Measurements from ENCODE around the gene NTN3. TPM values are rescaled to one million over a fixed set of nuclear protein-coding genes. Genes with fewer than 3 reads are reported as not detected.

The NTN3 gene
- total and polyA plus RNA-seq, 2 of the 4 experiments (the other 2 are of a cell fraction), result 0.18 to 0.38 TPM

- H3K9me3 ChIP-seq (ENCODE audit: control insufficient read depth, insufficient read depth, low read length), result no peaks in the 10 kb centered on the region
- ATAC-seq (ENCODE audit: low read depth), result no peak
- dilution Hi-C loops (cut with HindIII; ENCODE audit: low sequenced_read_pairs, unreplicated experiment) (no loop called here), intact Hi-C loops (cut with micrococcal nuclease) (no loop called here), in situ Hi-C loops (cut with MboI; ENCODE audit: low sequenced_read_pairs) (no loop called here)
- 98% methylated on average over 6 of the region's 9 CpGs; no CpG with 5 or more reads in 1 of the 2 experiments for WGBS, 2 experiments (ENCODE audit: extremely low coverage in 2 of 2, insufficient read length in 1 of 2)
- no peak overlapping the region for H3K4ac ChIP-seq (ENCODE audit: low read depth, low read length)
- H4K8ac ChIP-seq (ENCODE audit: low read depth in 2 of 2, low read length in 2 of 2), result no peak overlapping the region
- no peak for DNase-seq
- H3K36me3 ChIP-seq (ENCODE audit: control insufficient read depth, insufficient read depth, low read length), result peaks cover 40% of the 10 kb centered on the region
- no peak overlapping the region for H3K4me3 ChIP-seq (ENCODE audit: insufficient read depth, low read depth, low read length)
- ChIA-PET CTCF (no interaction called here), POLR2A (ENCODE audit: unreplicated experiment) (no interaction called here)
- no peaks in the 10 kb centered on the region; the same call in 1 of the 2 replicates for H3K9me1 ChIP-seq (ENCODE audit: insufficient read depth, low read length)
- H2BK15ac ChIP-seq (ENCODE audit: low read depth, low read length), result no peak overlapping the region
- no peak overlapping the region for H3K27ac ChIP-seq (ENCODE audit: insufficient read depth, low read length)
- 0 out of 2 replicates have a peak, but pooled peaks cover 3% of the 10 kb centered on the region for H4K20me1 ChIP-seq (ENCODE audit: insufficient read depth, low read length)
- no peak overlapping the region for H3K9ac ChIP-seq (ENCODE audit: low read depth, low read length)
- H3K4me1 ChIP-seq (ENCODE audit: control insufficient read depth, insufficient read depth, low read length), result no peaks in the 10 kb centered on the region
- H2BK20ac ChIP-seq (ENCODE audit: low read depth, low read length), result no peak overlapping the region
- H3K56ac ChIP-seq (ENCODE audit: extremely low read depth, insufficient read depth, low read length), result no peak overlapping the region
- H3K4me2 ChIP-seq (ENCODE audit: low read depth, low read length), result no peak overlapping the region
- no peaks in the 10 kb centered on the region for H3K27me3 ChIP-seq (ENCODE audit: control insufficient read depth, insufficient read depth, low read length)
- H4K91ac ChIP-seq (ENCODE audit: insufficient read depth, low read depth, low read length), result no peak overlapping the region
- BruUV-seq (replicated peaks), result no TSS peak
- no peak overlapping the region for H3K23ac ChIP-seq (ENCODE audit: low read depth, low read length)
- peaks cover 48 to 49% of the 10 kb centered on the region in 2 experiments for H3K79me1 ChIP-seq (ENCODE audit: low read depth in 1 of 2, low read length in 2 of 2)
- H3K18ac ChIP-seq (ENCODE audit: low read depth, low read length), result no peak overlapping the region
- H3K14ac ChIP-seq (replicated peaks; ENCODE audit: low read depth, low read length), result no peak overlapping the region
- H2BK5ac ChIP-seq (ENCODE audit: low read depth, low read length, poor library complexity, severe bottlenecking), result no peak overlapping the region
- H4K5ac ChIP-seq (ENCODE audit: low read depth, low read length), result no peak overlapping the region
- no peak overlapping the region for H2AK5ac ChIP-seq (ENCODE audit: low read depth, low read length)
- H2AK9ac ChIP-seq (replicated peaks; ENCODE audit: low read depth, low read length, poor library complexity), result no peak overlapping the region
- TF ChIP-seq POLR2A (IDR thresholded peaks at IDR 0.05; ENCODE audit: low read depth, low read length) (no peak), RAD21 (IDR thresholded peaks at IDR 0.05; ENCODE audit: low read length) (no peak), USF2 (IDR thresholded peaks at IDR 0.05; ENCODE audit: low read depth, low read length) (no peak), RCOR1 (IDR thresholded peaks at IDR 0.05; ENCODE audit: insufficient replicate concordance, low read length) (no peak), MAFK (IDR thresholded peaks at IDR 0.05; ENCODE audit: low read depth, low read length) (no peak), CEBPB (IDR thresholded peaks at IDR 0.05; ENCODE audit: low read depth, low read length) (no peak), FOS (IDR thresholded peaks at IDR 0.05; ENCODE audit: low read depth, low read length) (no peak), RFX5 (IDR thresholded peaks at IDR 0.05; ENCODE audit: low read depth, low read length) (no peak), MXI1 (IDR thresholded peaks at IDR 0.05; ENCODE audit: borderline replicate concordance, low read depth, low read length) (no peak), BHLHE40 (IDR thresholded peaks at IDR 0.05; ENCODE audit: low read depth, low read length) (no peak), SMC3 (IDR thresholded peaks at IDR 0.05; ENCODE audit: low read depth, low read length) (no peak), NFE2L2 (IDR thresholded peaks at IDR 0.05; ENCODE audit: low read depth, low read length) (no peak), ELK1 (IDR thresholded peaks at IDR 0.05; ENCODE audit: borderline replicate concordance, low read depth, low read length) (no peak), CHD1 (IDR thresholded peaks at IDR 0.05; ENCODE audit: low read depth, low read length) (no peak), MAZ (IDR thresholded peaks at IDR 0.05; ENCODE audit: borderline replicate concordance, low read depth, low read length) (no peak), CTCF (conservative IDR thresholded peaks at IDR 0.05; ENCODE audit: low read depth, low read length) (no peak)
- no peak overlapping the region for H2BK120ac ChIP-seq (ENCODE audit: low read depth, low read length)
- H2AFZ ChIP-seq (replicated peaks; ENCODE audit: low read length, poor library complexity), result no peak overlapping the region
Measured at GRCh38 chr16:2436110-2436509, 35.0 kb upstream of the NTN3 start.

Data from IMR-90 (cell line).